Measurements from ENCODE around the gene BCL11A.

BCL11A gene

DNA sequence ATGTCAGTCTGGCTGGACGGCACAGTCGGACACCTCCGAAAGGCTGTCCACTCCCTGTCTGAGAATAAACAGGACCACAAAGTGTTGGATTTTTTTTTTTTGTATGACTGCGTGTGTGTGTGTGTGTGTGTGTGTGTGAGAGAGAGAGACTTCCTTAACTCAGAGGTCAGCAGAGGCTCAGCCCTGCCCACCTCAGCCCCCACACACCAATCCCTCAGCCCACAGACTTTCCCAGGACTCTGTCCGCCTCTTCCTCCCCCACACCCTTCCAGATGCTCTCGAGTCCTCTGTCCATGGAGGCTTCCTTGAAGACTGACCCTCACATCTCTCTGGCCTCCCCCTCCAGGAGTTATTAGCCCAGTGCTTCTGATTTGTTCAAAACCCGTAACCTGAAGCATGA is 147.3 kb downstream of the BCL11A start:
- DNase-seq (ENCODE audit: low spot score), result no peak

DNA sequence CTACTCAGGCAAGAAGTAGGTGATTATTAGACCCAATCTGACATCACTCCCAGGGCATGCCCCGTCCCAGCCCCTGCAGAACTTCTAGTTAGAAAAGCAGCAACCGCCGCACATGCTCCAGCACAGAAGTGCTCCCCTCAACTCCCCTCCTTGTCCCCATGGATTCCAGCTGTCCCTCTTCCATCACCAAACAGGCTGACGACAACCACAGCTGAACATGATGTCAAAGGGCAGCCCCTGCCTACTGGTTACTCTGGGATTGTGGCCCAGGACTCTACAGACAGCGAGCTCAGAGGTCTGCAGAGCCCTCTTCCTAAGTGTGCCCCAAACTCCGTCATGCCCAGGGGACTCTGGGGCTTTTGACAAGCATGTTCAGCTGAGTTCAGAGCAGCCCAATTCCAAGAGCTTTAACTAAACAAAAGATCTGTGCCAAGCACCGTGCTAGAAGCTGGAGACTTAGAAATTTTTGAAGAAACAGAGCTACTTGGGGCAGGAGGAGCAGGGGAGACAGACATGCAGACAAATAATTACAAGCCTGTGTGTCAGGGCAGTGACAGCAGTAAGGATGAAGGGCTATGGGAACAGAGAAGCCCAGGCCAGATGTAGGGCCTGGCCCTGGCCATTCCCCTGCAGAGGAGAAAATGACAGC is 148.1 kb downstream of the BCL11A start:
- no peak for DNase-seq (ENCODE audit: low spot score)
